ENCODE data around the gene ATP8B2.

ATP8B2 gene

DNA sequence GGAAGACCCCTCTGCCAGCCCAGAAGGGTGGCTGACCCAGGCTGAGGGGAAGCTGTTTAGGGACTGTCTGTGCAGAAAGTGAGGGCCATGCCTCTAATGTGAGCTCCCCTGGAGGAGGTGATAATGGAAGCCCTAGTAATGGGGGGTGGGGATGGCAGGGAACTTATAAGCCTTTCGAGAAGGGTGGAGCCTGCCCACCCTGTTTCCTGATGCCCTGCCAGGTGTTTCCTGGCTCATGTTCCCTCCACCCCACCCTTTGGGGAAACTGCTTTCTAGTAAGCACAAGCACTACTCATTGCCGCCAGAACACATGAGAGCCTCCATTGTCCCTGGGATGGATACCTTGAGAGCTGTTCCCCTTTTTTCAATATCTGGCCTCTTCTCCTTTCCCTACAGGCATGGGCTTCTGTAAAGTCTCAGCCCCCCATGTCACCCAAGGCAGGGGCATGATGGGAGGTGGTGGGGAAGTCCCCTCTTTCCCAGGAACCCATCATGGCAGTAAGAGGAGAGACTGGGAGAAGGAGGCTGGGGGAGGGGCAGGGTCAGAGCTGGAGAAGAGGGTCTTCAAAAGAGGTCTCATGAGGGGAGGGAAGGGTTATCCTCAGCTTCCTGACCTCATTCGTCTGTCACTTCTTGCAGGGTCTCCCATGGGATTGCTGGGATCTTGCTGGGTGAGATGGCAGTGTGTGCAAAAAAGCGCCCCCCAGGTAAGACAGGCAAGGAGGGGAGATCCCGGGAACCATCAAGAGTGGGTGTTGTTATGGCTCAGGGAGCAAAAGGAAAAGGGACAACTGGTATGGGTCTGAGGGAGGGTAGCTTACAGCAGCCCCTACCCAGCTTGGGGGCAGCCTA is 2.4 kb downstream of the ATP8B2 start:
- peak overlapping the region; percentile 55 for H3K4me3 ChIP-seq (ENCODE audit: low read length)
- TF ChIP-seq, protein P1, sequence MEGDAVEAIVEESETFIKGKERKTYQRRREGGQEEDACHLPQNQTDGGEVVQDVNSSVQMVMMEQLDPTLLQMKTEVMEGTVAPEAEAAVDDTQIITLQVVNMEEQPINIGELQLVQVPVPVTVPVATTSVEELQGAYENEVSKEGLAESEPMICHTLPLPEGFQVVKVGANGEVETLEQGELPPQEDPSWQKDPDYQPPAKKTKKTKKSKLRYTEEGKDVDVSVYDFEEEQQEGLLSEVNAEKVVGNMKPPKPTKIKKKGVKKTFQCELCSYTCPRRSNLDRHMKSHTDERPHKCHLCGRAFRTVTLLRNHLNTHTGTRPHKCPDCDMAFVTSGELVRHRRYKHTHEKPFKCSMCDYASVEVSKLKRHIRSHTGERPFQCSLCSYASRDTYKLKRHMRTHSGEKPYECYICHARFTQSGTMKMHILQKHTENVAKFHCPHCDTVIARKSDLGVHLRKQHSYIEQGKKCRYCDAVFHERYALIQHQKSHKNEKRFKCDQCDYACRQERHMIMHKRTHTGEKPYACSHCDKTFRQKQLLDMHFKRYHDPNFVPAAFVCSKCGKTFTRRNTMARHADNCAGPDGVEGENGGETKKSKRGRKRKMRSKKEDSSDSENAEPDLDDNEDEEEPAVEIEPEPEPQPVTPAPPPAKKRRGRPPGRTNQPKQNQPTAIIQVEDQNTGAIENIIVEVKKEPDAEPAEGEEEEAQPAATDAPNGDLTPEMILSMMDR (conservative IDR thresholded peaks at IDR 0.05; ENCODE audit: low read depth, low read length), result no peak
- no peak for DNase-seq (ENCODE audit: low read depth)

DNA sequence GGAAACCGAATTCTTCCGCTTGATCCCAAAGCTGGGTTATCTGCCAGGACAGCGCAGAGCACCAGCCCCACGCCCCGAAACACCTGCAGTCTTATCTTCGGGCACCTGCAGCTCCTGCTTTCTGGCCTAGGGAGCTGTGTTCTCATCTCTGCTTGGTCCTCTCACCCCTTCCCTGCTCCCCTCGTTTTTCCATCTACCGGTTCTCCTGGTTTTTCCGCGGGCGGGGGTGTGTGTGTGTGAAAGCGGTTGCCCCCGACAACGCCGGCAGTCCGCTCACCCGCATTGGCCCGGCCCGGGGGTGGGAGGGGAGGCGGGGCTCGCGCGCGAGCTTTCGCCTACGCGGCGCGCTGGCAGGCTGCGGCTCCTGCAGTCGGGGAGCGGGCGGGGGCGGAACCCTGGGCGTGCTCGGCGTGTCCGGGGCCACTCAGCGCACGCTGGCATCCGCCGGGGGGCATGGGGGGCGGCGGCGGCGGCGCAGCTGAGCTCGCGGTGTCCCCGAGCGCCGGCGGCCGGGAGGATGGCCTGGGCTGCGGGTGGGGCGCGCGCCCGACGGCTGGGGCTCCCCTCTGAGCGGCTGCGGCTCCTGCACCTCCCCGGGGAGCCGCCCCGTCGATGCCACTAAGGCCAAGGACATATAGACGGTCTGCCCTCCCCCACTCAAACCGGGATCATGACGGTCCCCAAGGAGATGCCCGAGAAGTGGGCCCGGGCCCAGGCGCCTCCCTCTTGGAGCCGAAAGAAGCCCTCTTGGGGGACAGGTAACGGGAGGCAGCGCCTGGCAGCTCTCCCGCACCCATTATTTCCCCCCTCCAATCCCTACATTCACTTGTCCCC is 3.2 kb downstream of the ATP8B2 start:
- TF ChIP-seq, protein P1 (conservative IDR thresholded peaks at IDR 0.05; ENCODE audit: low read depth, low read length), result no peak
- H3K4me3 ChIP-seq (ENCODE audit: low read length), result peak overlapping the region; percentile 55
- DNase-seq (ENCODE audit: low read depth), result no peak

DNA sequence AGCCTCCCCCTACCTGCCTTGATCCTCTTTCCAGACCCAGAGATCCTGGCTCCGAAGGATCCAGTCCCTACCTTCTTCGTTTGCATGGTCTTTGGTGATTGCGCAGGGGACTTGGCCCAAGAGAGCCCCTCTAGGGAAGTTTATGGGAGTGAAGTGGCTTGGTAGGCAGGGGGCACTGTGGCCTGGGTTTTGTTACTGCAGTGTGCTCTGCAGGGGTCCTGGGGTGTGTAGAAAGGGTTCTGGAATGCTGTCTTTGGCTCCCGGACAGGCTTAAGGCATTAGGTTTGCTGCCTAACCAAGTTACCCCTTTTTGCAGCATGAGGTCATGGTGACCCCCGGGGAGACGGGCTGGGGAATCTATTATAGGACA is 3.8 kb downstream of the ATP8B2 start:
- no peak overlapping the region for H3K4me3 ChIP-seq (ENCODE audit: low read length)
- TF ChIP-seq, protein P1 (conservative IDR thresholded peaks at IDR 0.05; ENCODE audit: low read depth, low read length), result peak; percentile 36
- DNase-seq (ENCODE audit: low read depth), result no peak

DNA sequence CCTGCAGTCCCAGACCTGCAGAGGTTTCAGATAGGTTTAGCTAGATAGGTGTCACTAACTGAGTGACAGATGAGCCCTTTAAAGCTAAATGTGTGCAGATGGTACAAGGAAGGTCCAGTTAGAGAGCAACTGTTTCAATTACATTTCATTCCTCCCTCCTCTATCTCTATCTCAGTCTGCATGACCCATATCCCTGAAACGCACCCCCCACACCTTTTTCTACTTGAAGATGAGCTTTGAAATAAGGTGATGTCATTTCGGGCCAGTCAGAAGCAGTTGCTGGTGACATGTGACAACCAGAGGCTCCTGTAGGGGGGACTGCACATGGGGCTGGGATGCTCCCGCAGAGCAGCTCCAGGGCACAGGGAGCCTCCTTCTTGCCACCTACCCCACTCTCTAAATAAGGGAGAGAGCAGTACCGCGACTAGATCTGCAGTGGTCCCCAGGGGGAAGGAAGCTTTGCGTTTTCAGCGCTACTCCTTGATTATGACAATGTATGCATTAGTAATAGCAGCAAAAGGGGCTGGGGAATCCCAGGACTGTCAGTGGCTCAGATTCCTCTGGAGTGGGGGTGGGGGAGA is 4.3 kb downstream of the ATP8B2 start:
- no peak overlapping the region for H3K4me3 ChIP-seq (ENCODE audit: low read length)
- no peak for DNase-seq (ENCODE audit: low read depth)
- TF ChIP-seq, protein P1 (conservative IDR thresholded peaks at IDR 0.05; ENCODE audit: low read depth, low read length), result no peak

DNA sequence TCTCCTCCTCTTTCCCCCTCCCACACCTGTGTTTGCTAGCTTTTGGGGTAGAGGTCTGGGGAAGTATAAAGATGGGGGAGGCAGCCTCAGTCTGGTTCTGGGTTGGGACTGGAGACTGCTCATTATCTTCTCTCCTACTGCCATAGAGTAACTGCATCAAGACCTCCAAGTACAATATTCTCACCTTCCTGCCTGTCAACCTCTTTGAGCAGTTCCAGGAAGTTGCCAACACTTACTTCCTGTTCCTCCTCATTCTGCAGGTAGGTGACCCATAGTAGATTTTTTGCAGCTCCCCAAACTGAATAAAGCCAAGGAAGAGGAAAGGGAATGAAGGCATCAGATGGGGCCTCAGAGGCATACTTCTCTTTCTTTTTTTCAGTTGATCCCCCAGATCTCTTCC is 5.3 kb downstream of the ATP8B2 start:
- TF ChIP-seq, protein P1 (conservative IDR thresholded peaks at IDR 0.05; ENCODE audit: low read depth, low read length), result no peak
- no peak for DNase-seq (ENCODE audit: low read depth)
- H3K4me3 ChIP-seq (ENCODE audit: low read length), result no peak overlapping the region

DNA sequence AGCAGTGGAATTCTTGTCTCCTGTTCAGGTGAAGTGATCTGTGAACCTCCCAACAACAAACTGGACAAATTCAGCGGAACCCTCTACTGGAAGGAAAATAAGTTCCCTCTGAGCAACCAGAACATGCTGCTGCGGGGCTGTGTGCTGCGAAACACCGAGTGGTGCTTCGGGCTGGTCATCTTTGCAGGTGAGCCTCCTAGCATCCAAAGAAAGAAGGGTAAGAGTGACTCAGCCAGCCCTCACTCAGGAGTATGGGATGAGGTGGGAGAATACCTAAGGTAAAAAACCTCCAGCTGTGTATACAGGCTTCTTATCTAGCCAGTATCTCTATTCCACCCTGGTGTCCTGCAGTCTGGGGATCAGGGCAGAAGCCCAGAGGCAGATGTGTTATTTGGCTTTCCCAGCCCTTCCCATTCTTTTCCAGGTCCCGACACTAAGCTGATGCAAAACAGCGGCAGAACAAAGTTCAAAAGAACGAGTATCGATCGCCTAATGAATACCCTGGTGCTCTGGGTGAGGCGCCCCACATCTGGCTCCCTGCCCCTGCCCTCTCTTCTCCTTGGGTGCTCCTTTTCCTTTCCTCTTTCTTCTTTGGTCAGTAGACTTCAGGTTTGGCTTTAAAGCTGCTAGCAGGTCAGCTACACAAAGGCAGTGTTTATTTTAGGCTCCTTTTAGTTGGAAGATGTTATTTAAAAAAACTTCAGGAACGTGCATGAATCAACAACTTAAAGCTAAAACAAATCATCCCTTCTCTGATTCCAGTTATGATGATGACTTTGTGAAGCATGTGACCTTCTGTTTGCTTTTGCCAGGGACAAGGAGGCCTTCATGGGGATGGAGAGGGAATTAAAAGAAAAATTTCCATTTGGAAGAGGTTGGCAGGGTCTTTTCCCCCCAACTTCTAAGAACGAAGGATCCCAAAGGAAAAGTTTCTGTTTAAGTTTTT is 9.0 kb downstream of the ATP8B2 start:
- no peak for DNase-seq (ENCODE audit: low read depth)
- H3K4me3 ChIP-seq (ENCODE audit: low read length), result no peak overlapping the region
- TF ChIP-seq, protein P1 (conservative IDR thresholded peaks at IDR 0.05; ENCODE audit: low read depth, low read length), result no peak
